OCI-LY1 (cell line): Measurements from ENCODE around the gene SRI.

Experiments used
- EZH2 ChIP-seq: fragments of 200-600 bp; sonication (generic), shearing (Covaris generic); IDR thresholded peaks from 2 replicates; pipeline ENCODE4 v1.8.0; 2017; ENCODE audit warnings: borderline replicate concordance, mixed run types, mild to moderate bottlenecking, antibody characterized with exemption, low read length, moderate library complexity, mixed read lengths
- TF ChIP-seq, protein P1 (sequence below): fragments of 200-600 bp; sonication (generic), shearing (Covaris generic); IDR thresholded peaks from 2 replicates; pipeline ENCODE4 v1.5.1; 2017; ENCODE audit warnings: mild to moderate bottlenecking, antibody characterized with exemption, low read length, moderate library complexity, mixed read lengths

DNA sequence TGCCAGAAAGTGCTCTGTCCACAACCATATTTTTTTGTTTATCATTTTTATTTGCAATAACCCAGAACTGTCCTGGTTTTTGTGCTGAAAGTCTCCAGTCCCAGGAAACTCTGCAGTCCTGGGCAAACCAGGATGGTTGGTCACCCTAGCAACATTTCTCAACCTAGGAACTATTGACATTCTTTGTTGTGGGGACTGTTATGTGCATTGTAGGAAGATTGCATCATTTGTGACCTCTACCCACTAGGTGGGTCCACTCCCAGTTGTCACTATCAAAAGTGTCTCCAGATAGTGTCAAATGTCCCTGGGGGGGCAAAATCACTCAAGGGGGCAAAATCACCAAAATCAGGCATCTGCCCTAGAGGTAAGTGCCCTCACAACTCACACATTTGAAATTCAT lies 14.0 kb upstream of the SRI start:
- TF ChIP-seq, protein P1, sequence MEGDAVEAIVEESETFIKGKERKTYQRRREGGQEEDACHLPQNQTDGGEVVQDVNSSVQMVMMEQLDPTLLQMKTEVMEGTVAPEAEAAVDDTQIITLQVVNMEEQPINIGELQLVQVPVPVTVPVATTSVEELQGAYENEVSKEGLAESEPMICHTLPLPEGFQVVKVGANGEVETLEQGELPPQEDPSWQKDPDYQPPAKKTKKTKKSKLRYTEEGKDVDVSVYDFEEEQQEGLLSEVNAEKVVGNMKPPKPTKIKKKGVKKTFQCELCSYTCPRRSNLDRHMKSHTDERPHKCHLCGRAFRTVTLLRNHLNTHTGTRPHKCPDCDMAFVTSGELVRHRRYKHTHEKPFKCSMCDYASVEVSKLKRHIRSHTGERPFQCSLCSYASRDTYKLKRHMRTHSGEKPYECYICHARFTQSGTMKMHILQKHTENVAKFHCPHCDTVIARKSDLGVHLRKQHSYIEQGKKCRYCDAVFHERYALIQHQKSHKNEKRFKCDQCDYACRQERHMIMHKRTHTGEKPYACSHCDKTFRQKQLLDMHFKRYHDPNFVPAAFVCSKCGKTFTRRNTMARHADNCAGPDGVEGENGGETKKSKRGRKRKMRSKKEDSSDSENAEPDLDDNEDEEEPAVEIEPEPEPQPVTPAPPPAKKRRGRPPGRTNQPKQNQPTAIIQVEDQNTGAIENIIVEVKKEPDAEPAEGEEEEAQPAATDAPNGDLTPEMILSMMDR: no peak
- TF ChIP-seq EZH2: no peak
